NCI-H526 (cell line): ENCODE data around the gene AGPAT1.

Source experiments
- DNase-seq, 2 experiments: peaks; one replicate each; lab custom pipeline; 2025; lab: John Stamatoyannopoulos, UW

The AGPAT1 gene

GRCh38 chr6:32168807-32169591 lies 6.9 kb downstream of the AGPAT1 start:
- no peak for DNase-seq

- DNase-seq = no peak
Observed at GRCh38 chr6:32168350-32168749, 7.5 kb downstream of the AGPAT1 start.

GRCh38 chr6:32167761-32168262 lies 8.1 kb downstream of the AGPAT1 start:
- no peak for DNase-seq

GRCh38 chr6:32167154-32167760 lies 8.6 kb downstream of the AGPAT1 start:
- DNase-seq = no peak

- DNase-seq = no peak
Observed at GRCh38 chr6:32166411-32167061, 9.3 kb downstream of the AGPAT1 start.

- no peak for DNase-seq
Observed at GRCh38 chr6:32164295-32164694, 11.6 kb downstream of the AGPAT1 start, which contains the start of gene EGFL8. Gene EGFL8 (plus strand): TSS chr6:32164595. CDS start chr6:32166166, 1,571 bp downstream.

- DNase-seq = no peak
Observed at GRCh38 chr6:32163559-32164258, 12.2 kb downstream of the AGPAT1 start.

- DNase-seq = no peak
Observed at GRCh38 chr6:32158052-32158451, 17.8 kb downstream of the AGPAT1 start.

- DNase-seq = no peak
Observed at GRCh38 chr6:32156891-32157290, 19.0 kb downstream of the AGPAT1 start.

GRCh38 chr6:32154514-32155161 lies 21.2 kb downstream of the AGPAT1 start:
- peak; percentile 53 to 83 for DNase-seq

GRCh38 chr6:32153564-32154513 lies 22.0 kb downstream of the AGPAT1 start, which contains the start of gene PPT2:
Gene PPT2 (plus strand): TSS chr6:32154141. CDS start chr6:32154595, 454 bp downstream.
- DNase-seq = peak; percentile 85 to 93

GRCh38 chr6:32152769-32153563 lies 22.9 kb downstream of the AGPAT1 start:
- peak in 1 of 2 experiments; percentile 74 for DNase-seq

GRCh38 chr6:32151863-32152768 lies 23.8 kb downstream of the AGPAT1 start, which contains the start of gene PRRT1:
Gene PRRT1 (minus strand): TSS chr6:32151939. CDS start chr6:32151827, 112 bp downstream.
- no peak for DNase-seq

- no peak for DNase-seq
Observed at GRCh38 chr6:32151181-32151862, 24.6 kb downstream of the AGPAT1 start.

GRCh38 chr6:32149932-32150870 lies 25.7 kb downstream of the AGPAT1 start:
- no peak for DNase-seq

GRCh38 chr6:32149092-32149755 lies 26.7 kb downstream of the AGPAT1 start:
- DNase-seq = no peak
